Measurements from ENCODE around the gene RASAL1.

RASAL1 gene

GRCh38 chr12:113058553-113058952 lies 77.0 kb downstream of the RASAL1 start:
- DNase-seq (ENCODE audit: low read depth, low spot score) = no peak

DNA sequence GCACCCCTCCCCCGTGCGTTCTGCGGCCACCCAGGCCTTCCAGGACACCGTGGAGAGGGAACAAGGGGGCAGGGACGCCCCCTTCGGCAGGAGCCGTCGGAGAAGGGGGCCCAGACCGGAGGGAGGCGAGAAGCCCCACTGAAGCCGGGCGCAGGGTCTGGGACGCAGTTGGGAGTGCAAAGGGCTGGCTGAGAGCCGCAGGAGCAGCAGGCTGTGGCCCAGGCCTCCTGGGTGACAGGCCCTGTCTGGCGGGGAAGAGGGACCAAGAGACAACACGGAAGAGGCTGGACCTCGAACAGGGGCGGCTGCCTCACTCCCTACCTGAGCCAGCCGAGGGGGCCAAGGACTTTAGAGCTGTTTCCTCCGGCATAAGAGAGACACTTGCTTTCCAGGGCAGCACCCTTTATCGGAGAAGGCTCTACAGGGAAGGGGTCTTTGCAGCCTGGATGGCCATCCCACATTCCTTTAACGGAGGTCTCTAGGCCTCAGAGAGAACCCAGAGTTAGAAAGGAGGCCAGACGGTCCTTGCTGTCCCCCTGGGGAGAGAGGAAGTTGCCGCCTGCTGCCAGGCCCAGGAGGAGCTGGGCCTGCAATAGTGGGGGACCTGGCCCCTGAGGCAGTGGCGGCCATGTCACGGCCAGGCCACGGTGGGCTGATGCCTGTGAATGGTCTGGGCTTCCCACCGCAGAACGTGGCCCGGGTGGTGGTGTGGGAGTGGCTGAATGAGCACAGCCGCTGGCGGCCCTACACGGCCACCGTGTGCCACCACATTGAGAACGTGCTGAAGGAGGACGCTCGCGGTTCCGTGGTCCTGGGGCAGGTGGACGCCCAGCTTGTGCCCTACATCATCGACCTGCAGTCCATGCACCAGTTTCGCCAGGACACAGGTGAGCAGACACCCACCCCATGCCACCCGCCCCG lies 77.7 kb downstream of the RASAL1 start:
- no peak for DNase-seq (ENCODE audit: low read depth, low spot score)

DNA sequence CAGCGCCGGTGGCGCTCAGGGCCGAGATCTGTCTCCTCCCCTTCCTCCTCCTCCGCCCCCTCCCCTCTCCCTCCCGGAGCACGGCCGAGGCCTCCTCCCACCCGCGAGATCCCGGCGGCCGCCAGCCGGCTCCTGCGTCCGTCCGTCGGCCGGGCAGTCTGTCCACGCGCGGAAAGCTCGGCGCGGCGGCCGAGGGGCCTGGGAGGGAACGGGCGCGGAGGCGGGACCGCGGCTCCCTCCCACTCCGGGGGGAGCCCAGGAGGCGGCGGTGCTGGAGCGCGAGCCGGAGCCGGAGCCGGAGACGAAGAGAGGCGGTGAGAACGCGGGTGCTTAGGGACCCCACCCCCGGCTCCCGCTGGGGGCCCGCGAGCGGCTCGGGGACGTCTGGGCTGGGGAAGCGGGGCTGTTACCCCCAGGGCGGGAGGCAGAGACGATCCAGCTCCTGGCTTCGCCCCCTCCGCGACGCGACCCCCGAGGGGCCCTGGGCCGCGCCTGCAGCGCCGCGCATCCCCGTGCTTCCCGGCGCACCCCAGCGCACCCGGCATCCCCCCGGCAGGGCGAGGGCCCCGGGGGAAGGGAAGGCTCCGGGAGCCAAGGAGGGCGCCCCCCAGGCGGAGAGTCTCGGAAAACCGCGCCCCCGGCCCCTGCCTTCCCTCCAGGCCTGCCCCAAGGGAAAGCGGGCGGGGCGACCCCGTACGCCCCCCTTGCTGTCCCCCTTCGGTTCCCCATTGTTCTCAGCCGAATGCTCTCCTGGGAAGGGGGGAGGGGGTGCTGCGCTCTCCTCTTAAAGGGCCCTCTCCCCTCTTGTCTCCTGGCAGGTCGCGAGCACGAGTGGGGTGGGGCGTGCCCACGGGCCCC lies 78.7 kb downstream of the RASAL1 start, which contains the start of gene DTX1:
Gene DTX1 (plus strand): TSS at position 100 of the 858 bp plus-strand sequence. CDS start 1,463 bp downstream, outside the sequence.
- peak; percentile 10 for DNase-seq (ENCODE audit: low read depth, low spot score)

DNA sequence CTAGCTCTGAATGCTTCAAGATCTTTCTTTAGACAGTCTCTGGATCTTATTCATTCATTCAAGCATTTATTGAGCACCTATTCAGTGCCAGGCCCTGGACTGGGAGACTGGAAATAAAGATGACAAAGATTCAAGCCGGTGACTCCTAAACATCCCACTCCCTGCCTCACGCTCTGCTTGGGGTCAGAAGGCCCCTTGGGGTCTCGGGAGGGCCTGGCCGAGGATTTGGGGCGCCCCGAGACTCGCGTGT lies 79.3 kb downstream of the RASAL1 start:
- no peak for DNase-seq (ENCODE audit: low read depth, low spot score)

DNA sequence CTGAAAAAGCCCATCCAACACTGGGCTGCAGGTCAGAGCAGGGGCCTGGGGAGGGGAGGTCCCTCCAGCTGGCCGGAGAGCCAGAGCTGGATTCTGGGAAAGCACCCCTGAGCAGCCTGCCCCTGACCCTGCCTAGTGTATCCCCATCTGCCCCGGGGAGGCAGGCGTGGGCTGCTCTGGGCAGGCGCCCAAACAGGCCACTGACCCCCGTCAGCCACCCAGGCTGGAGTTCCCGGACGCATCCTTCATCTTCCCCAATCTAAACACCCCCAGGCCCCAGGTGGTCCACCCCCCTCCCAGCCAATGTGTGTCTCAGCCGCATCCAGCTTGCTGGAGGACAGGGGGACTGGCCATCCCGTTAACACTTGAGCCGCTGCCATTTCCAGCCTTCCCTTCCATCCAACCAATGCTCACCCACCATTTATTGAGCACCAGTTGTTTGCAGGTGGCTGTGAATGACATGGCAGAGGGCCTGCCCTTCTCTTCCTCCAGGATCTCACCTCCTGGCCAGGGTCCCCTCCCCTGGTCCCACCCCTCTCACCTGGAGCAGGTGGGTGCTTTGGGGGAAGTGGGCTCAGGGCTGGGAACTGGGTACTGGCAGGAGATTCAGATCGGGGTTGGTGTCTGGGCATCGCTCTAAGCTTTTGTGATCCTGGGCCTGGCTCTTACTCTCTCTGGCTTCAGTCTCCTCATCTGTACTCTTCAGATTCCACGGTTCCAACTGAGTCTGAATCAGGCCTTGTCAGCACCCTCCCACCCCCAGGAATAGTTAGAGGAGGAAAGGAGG lies 79.8 kb downstream of the RASAL1 start:
- DNase-seq (ENCODE audit: low read depth, low spot score) = no peak

- DNase-seq (ENCODE audit: low read depth, low spot score) = no peak
These were observed 80.5 kb downstream of the RASAL1 start for GRCh38 chr12:113054948-113055486.

DNA sequence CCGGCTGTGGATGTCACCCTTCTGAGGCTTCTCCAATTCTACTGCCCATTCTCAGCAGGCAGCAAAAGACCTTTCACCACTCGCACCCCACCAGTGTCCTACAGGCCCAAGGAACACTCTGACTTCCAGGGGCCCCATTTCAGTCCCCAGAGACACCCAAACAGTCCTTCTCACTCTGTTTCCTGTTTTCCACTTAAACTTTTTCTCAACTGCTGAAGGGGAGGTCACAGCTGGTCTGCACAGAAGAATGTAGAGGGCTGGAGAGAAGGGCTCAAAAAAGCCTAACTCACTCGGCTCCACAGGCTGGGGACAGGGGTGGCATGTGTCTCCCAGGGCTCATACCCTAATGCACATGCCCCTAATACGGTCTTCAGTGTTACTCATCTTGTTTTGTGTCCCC lies 83.2 kb downstream of the RASAL1 start:
- DNase-seq (ENCODE audit: low read depth, low spot score) = no peak

DNA sequence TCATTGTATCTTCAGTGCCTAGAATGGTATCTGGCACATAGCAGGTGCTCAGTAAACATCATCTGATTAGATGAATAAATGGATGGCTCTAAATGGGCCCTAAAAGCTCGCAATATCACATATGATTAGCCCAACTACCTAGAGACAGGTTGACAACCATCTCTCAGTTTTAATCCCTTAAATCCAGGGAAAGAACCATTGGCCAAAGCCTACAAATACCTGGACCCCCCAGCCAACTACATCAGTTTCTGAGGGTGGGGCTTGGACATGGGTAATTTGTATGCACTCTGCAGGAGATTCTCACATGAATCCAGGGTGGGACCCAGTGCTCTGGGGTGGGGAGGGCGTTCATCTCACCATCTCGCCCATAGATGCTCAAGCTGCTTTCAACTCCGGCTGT lies 83.8 kb downstream of the RASAL1 start:
- DNase-seq (ENCODE audit: low read depth, low spot score) = no peak

DNA sequence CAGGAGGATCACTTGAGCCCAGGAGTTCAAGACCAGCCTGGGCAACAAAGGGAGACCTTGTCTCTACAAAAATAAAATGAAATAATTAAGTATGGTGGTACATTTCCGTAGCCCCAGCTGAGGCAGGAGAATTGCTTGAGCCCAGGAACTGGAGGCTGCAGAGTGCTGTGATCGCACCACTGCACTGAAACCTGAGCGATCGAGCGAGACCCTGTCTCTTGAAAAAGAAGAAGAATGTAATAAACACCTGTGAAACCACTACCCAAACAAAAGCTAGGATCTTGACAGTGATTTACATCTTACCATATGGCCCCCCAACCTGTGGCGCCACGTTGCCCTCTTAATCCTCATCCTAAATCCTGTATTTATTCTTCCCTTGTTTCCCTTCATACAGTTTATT lies 84.8 kb downstream of the RASAL1 start:
- DNase-seq (ENCODE audit: low read depth, low spot score) = no peak

DNA sequence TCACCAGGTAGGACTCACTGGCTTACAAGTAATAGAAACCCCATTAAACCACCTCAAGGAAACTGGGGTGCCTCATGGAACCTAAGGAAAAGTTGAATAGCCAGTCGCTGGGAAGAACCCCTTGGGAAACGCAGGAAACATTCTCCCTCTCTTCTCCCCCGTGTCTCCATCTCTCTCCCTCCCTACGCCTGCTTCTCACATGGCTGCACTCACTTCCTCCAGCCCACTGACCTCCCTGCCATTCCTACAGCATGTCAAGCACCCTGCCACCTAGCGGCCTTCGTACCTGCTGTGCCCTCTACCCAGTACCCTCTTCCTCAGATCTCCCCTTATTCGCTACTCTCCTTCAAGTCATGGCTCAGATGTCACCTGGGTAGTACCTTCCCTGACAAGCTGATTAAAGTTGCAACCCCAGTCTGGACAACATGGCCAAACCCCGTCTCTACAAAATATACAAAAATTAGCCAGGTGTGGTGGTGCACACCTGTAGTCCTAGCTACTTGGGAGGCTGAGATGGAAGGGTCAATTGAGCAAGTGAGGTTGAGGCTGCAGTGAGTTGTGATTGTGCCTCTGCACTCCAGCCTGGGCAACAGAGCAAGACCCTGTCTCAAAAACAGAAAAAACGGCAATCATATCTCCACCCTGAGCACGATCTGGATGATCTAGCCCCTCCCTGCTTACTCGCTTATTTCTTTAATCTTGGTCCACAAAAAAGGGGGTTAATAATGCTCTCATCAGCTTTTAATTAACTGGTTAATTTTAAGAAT lies 85.4 kb downstream of the RASAL1 start:
- no peak for DNase-seq (ENCODE audit: low read depth, low spot score)

Data from activated CD4-positive, CD25-positive, alpha-beta regulatory T cell treated with anti-CD3 and anti-CD28 coated beads, Interleukin-2, amount 50 U/mL, for 16 hours (primary cell).